GM18861 (cell line): Measurements from ENCODE around the gene SLC5A10.
A peak's percentile ranks its signal among the peaks of the same experiment; 100 is the strongest.
"Not testable (repeated sequence)": the region's sequence is repeated elsewhere in the genome, so short reads cannot be mapped to it uniquely, and the experiment has no call there.

Source experiments
- ATAC-seq: cut with Tn5 transposase; IDR thresholded peaks from one replicate; pipeline ENCODE4 v1.9.1; 2021; ENCODE audit not compliant: unreplicated experiment

SLC5A10 gene

GRCh38 chr17:19017401-19017800 is 65.4 kb downstream of the SLC5A10 start:
- no peak for ATAC-seq

- ATAC-seq: no peak
Observed at GRCh38 chr17:19017804-19018599, 66.0 kb downstream of the SLC5A10 start.

GRCh38 chr17:19018600-19018950 is 66.6 kb downstream of the SLC5A10 start:
- no peak for ATAC-seq

GRCh38 chr17:19019041-19019941 is 67.3 kb downstream of the SLC5A10 start:
- ATAC-seq: no peak

- no peak for ATAC-seq
Observed at GRCh38 chr17:19020016-19020415, 68.1 kb downstream of the SLC5A10 start.

- ATAC-seq: not testable (repeated sequence)
Observed at GRCh38 chr17:19021011-19021621, 69.2 kb downstream of the SLC5A10 start.

- no peak for ATAC-seq
Observed at GRCh38 chr17:19021622-19022083, 69.7 kb downstream of the SLC5A10 start.

GRCh38 chr17:19022128-19022527 is 70.2 kb downstream of the SLC5A10 start:
- no peak for ATAC-seq

- no peak for ATAC-seq
Observed at GRCh38 chr17:19022747-19023146, 70.8 kb downstream of the SLC5A10 start.

DNA sequence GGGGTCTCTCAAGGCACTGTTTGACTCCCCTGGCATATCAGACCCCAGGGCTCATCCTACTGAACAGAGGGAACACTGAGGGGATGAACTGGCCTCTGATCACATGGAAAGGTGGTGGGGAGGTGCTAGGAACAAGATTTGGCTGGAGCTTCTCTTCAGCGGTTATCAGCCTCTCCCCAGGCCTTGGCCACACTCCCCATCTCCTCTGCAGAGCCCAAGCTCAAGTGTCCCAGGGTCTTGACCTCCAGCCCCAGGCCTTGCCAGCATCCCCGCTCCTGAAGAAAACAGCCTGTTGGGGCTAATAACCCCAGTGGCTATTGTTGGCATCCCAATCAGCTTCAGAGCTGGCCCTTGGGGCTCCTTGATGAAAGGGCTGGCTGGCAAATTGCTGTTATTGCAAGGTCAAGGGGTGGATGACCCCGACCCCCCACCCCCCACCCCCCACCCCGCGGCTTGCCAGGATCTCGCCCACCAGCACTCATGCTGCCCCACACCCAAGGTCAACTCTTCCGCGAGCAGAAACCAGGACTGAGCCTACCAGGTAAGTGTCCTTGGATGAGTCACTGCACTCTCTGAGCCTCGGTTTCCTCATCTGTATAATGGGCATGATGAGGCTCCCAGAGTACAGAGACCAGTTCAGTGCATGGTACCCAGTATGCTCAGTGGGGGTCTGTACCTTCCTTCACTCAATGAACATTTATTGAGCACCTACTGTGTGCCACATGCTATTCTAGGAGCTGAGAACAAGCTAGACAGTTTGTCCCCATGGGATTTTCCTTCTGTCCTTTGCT is 71.4 kb downstream of the SLC5A10 start:
- ATAC-seq: no peak

GRCh38 chr17:19024101-19025078 is 72.4 kb downstream of the SLC5A10 start:
- ATAC-seq: no peak

GRCh38 chr17:19028671-19029070 is 76.7 kb downstream of the SLC5A10 start:
- ATAC-seq: not testable (repeated sequence)

GRCh38 chr17:19029740-19030139 is 77.8 kb downstream of the SLC5A10 start:
- not testable (repeated sequence) for ATAC-seq

DNA sequence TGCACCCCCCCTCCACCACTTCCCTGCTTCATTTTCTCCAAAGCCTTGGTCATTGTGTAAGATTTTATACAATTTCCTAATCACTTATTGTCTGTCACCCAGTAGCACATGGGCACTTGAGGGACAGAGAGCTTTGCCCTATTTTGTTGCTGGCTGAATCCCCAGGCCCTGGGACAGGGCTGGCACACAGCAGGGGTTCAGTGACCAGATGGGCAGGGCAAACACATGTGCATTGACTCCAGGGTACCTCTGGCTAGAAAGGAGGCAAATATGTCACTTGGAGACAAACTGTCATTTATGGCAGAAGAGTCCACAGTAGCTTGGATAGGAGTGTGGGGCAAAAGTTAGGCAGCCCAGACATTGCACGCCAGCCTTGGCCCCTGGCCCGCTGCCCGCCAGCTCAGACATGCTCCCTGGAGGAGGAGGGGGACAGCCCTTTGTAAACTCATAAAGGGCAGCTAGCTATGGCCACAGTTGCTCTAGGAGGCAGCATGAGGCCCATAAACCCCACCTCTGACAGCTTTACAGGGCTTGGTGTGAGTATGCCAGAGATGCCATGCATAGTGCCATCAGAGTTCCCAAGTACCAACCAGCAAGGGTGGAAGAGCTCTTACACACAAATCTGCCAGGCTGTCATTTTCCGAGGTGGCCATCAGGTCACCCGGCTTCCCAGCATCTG is 78.9 kb downstream of the SLC5A10 start:
- not testable (repeated sequence) for ATAC-seq

- ATAC-seq: peak; percentile 28
Observed at GRCh38 chr17:19031729-19032128, 79.8 kb downstream of the SLC5A10 start.

DNA sequence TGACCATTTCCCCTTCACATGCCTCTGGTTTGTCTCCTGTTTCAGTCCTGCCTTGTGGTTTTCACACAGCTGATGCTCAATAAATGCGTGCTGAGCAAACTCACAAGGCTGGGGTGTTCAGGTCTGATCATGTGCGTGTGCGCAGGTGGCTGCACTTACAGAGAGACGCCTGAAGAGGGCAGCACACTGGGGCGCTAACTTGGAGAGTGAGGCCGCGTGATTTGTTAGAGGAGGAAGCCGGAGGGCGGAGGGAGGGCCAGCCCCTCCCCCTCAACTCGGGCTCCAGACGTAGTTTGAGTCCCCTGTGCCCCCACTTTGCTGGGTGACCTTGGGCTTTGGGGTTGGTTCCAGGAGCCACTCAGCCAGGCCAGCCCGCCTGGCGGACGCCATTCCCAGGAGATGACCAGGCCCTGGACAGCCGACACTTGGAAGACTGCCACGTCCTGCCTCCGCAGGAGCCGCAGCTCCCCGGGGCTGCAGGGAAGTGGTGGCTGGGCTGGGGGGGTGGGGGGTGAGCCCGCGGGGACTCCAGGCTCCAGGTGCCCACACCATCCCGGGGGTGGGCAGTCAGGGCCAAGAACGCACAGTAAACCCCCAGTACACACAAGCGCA is 80.5 kb downstream of the SLC5A10 start:
- peak; percentile 47 for ATAC-seq

- ATAC-seq: peak; percentile 26
Observed at GRCh38 chr17:19036186-19036585, 84.2 kb downstream of the SLC5A10 start.

- ATAC-seq: not testable (repeated sequence)
Observed at GRCh38 chr17:19037547-19037946, 85.6 kb downstream of the SLC5A10 start.
